ENCODE data around the gene CEACAM8. TPM values are rescaled to one million over a fixed set of nuclear protein-coding genes. Genes with fewer than 3 reads are reported as not detected.
A peak's percentile ranks its signal among the peaks of the same experiment; 100 is the strongest.

CEACAM8 gene
- total RNA-seq, 1 experiment from 2014 or later = not detected

- peak overlapping the region; percentile 48; the same call in 1 of the 2 replicates for H2AFZ ChIP-seq (ENCODE audit: low read length)
- H3K79me2 ChIP-seq (ENCODE audit: low read length) = no peaks in the 10 kb centered on the region
- H3F3A ChIP-seq (ENCODE audit: low read length, unreplicated experiment) = no peaks in the 10 kb centered on the region
- H3K4me1 ChIP-seq (ENCODE audit: insufficient read depth, low read length) = no peaks in the 10 kb centered on the region
- H3K9me2 ChIP-seq (replicated peaks; ENCODE audit: low read length) = no peaks in the 10 kb centered on the region
- H3K4me2 ChIP-seq (ENCODE audit: low read length) = peak overlapping the region; percentile 26; the same call in 1 of the 2 replicates
- TF ChIP-seq EZH2phosphoT487 (IDR thresholded peaks at IDR 0.05; ENCODE audit: borderline replicate concordance, low read length) (no peak), CTCF (conservative IDR thresholded peaks at IDR 0.05; ENCODE audit: low read depth, low read length) (peak; percentile 83)
- ChIA-PET CTCF (no interaction called here), POLR2A (ENCODE audit: unreplicated experiment) (no interaction called here)
- no peaks in the 10 kb centered on the region for H3K9me3 ChIP-seq (ENCODE audit: low read length)
- ATAC-seq (peak; percentile 69), DNase-seq (peak; percentile 80)
- H3K27me3 ChIP-seq (ENCODE audit: low read length) = peaks cover 6% of the 10 kb centered on the region; the same call in 1 of the 2 replicates
- no peaks in the 10 kb centered on the region for H3K36me3 ChIP-seq (ENCODE audit: low read depth, low read length)
- H3K4me3 ChIP-seq (ENCODE audit: low read length) = no peak overlapping the region
- no peak overlapping the region for H3K9ac ChIP-seq (ENCODE audit: low read length)
- no TSS peak for BruUV-seq (replicated peaks)
- intact Hi-C loops (cut with micrococcal nuclease) = no loop called here
- H4K20me1 ChIP-seq (ENCODE audit: low read length) = no peaks in the 10 kb centered on the region
- H3K27ac ChIP-seq (ENCODE audit: low read length) = no peak overlapping the region
These were observed 12.1 kb upstream of the CEACAM8 start for GRCh38 chr19:42606660-42607351.

GRCh38 chr19:42601811-42602443 lies 7.2 kb upstream of the CEACAM8 start:
- no peaks in the 10 kb centered on the region for H3K9me3 ChIP-seq (ENCODE audit: low read length)
- TF ChIP-seq CTCF (conservative IDR thresholded peaks at IDR 0.05; ENCODE audit: low read depth, low read length) (no peak), EZH2phosphoT487 (IDR thresholded peaks at IDR 0.05; ENCODE audit: borderline replicate concordance, low read length) (no peak), EZH2 (IDR thresholded peaks at IDR 0.05; ENCODE audit: low read length, unreplicated experiment) (no peak)
- H3K4me1 ChIP-seq (ENCODE audit: insufficient read depth, low read length) = no peaks in the 10 kb centered on the region
- no peaks in the 10 kb centered on the region for H3K27me3 ChIP-seq (ENCODE audit: low read length)
- H3K9me2 ChIP-seq (replicated peaks; ENCODE audit: low read length) = no peaks in the 10 kb centered on the region
- no peaks in the 10 kb centered on the region for H3F3A ChIP-seq (ENCODE audit: low read length, unreplicated experiment)
- H3K79me2 ChIP-seq (ENCODE audit: low read length) = no peaks in the 10 kb centered on the region
- peak; percentile 44 for DNase-seq
- intact Hi-C loops (cut with micrococcal nuclease) = no loop called here
- no peak overlapping the region for H3K4me2 ChIP-seq (ENCODE audit: low read length)
- no peak overlapping the region for H2AFZ ChIP-seq (ENCODE audit: low read length)
- CTCF ChIA-PET = no interaction called here
- ATAC-seq = no peak
- no peaks in the 10 kb centered on the region for H3K36me3 ChIP-seq (ENCODE audit: low read depth, low read length)
- no TSS peak for BruUV-seq (replicated peaks)
- no peak overlapping the region for H3K9ac ChIP-seq (ENCODE audit: low read length)
- no peak overlapping the region for H3K27ac ChIP-seq (ENCODE audit: low read length)
- no peak overlapping the region for H3K4me3 ChIP-seq (ENCODE audit: low read length)
- POLR2A ChIA-PET (ENCODE audit: unreplicated experiment) = no interaction called here
- H4K20me1 ChIP-seq (ENCODE audit: low read length) = no peaks in the 10 kb centered on the region

Data from PC-3 (cell line).